GM18508 (cell line): ENCODE results near the gene CDK12.

Source experiments
- ATAC-seq: cut with Tn5 transposase; IDR thresholded peaks from one replicate; pipeline ENCODE4 v1.9.1; 2021; ENCODE audit warnings: moderate number of reproducible peaks; ENCODE audit not compliant: insufficient read depth, unreplicated experiment

CDK12 gene

DNA sequence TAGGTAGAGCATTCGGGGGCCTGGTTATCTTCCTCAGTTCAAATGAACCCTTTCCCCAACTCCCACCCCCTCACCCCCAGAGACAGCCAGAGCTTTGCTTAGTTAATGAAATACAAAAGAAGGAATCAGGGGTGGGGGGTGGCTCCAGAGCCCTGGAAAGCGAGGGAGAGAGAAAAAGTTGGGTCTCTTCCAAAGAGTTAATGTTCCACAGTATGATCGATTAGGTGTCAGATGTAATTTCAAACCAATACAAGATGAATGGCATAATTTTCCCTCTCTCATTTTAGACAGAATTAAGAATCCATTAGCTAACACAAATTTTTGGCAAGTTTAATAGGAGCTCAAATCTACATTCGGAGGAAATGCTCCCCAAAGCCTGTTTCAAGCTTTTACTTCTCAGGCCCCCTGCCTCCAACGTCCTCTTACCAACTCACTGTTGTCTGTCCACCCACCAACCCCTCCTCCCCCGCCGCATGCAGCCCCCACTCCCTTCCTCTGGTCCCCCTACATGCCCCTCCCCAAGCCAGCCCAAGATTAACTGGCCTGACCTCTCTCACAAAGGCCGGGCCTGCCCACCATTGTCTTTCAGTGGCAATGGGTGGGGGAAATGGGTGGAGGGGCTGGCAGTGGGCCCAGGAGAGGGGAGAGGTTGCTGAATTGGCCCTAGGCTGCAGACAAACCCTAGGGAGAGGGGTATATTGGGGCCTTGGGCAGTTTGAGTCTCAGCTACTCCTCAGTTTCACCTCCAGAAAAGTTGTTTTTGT, 118.2 kb downstream of the CDK12 start:
- ATAC-seq: no peak

DNA sequence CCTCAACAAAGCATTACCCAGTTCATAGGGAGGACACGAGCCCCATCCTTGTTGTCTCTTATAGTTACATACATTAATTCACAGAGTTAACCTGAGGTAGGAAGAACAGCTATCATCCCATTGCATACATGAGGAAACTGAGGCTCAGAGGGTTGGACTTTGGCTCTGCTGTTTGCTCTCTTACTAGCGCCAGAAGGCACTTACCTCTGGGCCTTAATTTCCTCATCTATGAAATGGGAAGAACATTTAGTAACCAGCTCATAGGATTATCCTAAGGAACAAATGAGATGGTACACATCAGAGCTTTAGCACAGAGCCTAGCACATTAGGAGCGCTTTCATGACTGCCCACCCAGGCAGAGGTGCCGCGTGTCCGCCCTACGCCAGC, 118.8 kb downstream of the CDK12 start:
- no peak for ATAC-seq

DNA sequence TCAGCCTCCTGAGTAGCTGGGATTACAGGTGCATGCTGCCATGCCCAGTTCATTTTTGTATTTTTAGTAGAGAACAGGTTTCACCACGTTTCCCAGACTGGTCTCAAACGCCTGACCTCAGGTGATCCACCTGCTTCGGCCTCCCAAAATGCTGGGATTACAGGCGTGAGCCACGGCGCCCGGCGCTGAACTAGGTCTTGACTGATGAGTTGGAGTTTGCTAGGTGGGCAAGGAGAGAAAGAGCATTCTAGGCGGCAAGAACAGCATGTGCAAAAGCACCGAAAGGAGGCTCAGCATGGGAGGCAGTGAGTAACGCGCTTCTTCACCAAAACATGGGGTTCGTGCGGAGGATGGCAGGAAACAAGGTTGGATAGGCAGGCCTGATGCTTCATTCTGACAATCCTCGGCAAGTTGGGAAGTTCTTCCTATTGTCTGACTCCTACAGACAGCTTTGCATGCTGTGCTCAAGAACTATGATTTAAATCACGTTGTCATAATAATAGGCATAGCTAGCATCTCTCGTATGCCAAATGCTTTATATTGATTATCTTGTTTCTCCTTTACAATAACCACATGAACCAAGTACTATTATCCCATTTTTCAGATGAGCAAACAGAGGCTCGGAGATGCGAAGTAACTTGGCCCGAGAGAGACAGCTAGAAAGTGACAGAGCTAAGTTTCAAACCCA, 119.9 kb downstream of the CDK12 start:
- no peak for ATAC-seq

- ATAC-seq: no peak
These were observed 120.4 kb downstream of the CDK12 start for GRCh38 chr17:39581759-39582085.

- ATAC-seq: no peak
These were observed 121.4 kb downstream of the CDK12 start for GRCh38 chr17:39582658-39583057.
